ENCODE data around the gene PEF1. TPM values are rescaled to one million over a fixed set of nuclear protein-coding genes. Genes with fewer than 3 reads are reported as not detected.

The PEF1 gene
- total and polyA plus RNA-seq, 4 donors, result 75.1 to 103 (median 80.8) TPM

DNA sequence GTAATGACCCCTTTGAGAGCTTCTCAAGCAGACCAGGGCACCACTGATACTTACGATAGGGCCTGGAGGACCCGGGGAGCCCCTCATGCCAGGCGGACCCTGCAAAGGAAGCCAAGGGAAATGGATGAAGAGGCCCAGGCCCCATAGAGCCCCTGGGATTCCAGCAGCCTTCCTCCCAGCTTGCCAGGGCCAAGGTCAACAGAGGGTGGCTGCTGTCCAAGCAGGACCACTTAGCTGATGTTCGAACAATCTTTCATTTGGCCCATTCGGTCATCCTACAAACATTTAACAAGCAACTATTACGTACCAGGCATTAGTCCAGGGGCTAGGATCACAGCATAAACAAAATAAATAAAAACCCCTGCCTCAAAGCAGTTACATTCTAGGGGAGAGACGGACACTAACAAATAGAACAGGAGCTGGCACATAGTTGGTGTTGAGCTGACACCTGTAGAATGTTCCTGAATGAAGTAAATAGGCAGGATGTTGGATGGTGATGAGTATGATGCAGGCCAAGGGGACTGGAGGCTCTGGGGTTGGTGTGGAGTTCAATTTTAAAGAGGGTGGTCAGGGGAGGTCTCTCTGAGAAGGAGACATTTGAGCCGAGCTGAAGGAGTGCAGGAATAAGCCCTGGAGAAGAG, 27.0 kb upstream of the PEF1 start:
- H3K4me1 ChIP-seq (ENCODE audit: control insufficient read depth in 5 of 5, insufficient read depth in 5 of 5, low read length in 5 of 5), result peaks cover 0 to 26% (median 15%) of the 10 kb centered on the region in 5 donors
- H3K4me3 ChIP-seq, result no peak overlapping the region
- no peaks in the 10 kb centered on the region for H3K9me3 ChIP-seq (ENCODE audit: control insufficient read depth in 4 of 4, insufficient read depth in 3 of 4, low read length in 3 of 4)
- H3K27me3 ChIP-seq (ENCODE audit: control insufficient read depth in 3 of 3, insufficient read depth in 3 of 3, low read length in 2 of 3), result no peaks in the 10 kb centered on the region
- H3K9ac ChIP-seq (ENCODE audit: insufficient read depth in 1 of 2, low read length in 2 of 2), result no peak overlapping the region
- TF ChIP-seq CTCF (IDR thresholded peaks at IDR 0.05; ENCODE audit: control extremely low read depth, extremely low read depth), result no peak
- peak in 1 of 3 donors; percentile 39 for DNase-seq
- 84 to 88% methylated on average over 8 of the region's 8 CpGs for WGBS, 2 donors
- H3K27ac ChIP-seq (ENCODE audit: low read depth in 1 of 2, low read length in 1 of 2), result no peak overlapping the region
- H3K36me3 ChIP-seq (ENCODE audit: control insufficient read depth in 4 of 4, insufficient read depth in 4 of 4, low read length in 4 of 4), result peaks cover 0 to 37% (median 10%) of the 10 kb centered on the region in 4 donors
- no peak for ATAC-seq (ENCODE audit: insufficient read depth, low FRiP score)

- DNase-seq, result no peak
- Histone ChIP-seq H3K27ac (ENCODE audit: low read depth in 1 of 2, low read length in 1 of 2) (no peak overlapping the region), H3K9me3 (ENCODE audit: control insufficient read depth in 4 of 4, insufficient read depth in 3 of 4, low read length in 3 of 4) (no peaks in the 10 kb centered on the region), H3K4me3 (no peak overlapping the region), H3K27me3 (ENCODE audit: control insufficient read depth in 3 of 3, insufficient read depth in 3 of 3, low read length in 2 of 3) (no peaks in the 10 kb centered on the region), H3K36me3 (ENCODE audit: control insufficient read depth in 4 of 4, insufficient read depth in 4 of 4, low read length in 4 of 4) (peaks cover 0 to 36% (median 8%) of the 10 kb centered on the region in 4 donors), H3K4me1 (ENCODE audit: control insufficient read depth in 5 of 5, insufficient read depth in 5 of 5, low read length in 5 of 5) (peaks cover 0 to 26% (median 15%) of the 10 kb centered on the region in 5 donors), H3K9ac (ENCODE audit: insufficient read depth in 1 of 2, low read length in 2 of 2) (no peak overlapping the region)
- TF ChIP-seq CTCF (IDR thresholded peaks at IDR 0.05; ENCODE audit: control extremely low read depth, extremely low read depth), result no peak
- WGBS, 2 donors, result 91 to 94% methylated on average over 11 of the region's 11 CpGs
- ATAC-seq (ENCODE audit: insufficient read depth, low FRiP score), result no peak
Observed at GRCh38 chr1:31671147-31671546, 26.5 kb upstream of the PEF1 start.

- DNase-seq (peak in 1 of 3 donors; percentile 55), ATAC-seq (ENCODE audit: insufficient read depth, low FRiP score) (no peak)
- Histone ChIP-seq H3K27me3 (ENCODE audit: control insufficient read depth in 3 of 3, insufficient read depth in 3 of 3, low read length in 2 of 3) (no peaks in the 10 kb centered on the region), H3K9ac (ENCODE audit: insufficient read depth in 1 of 2, low read length in 2 of 2) (peak overlapping the region; percentile 26 to 65), H3K4me1 (ENCODE audit: control insufficient read depth in 5 of 5, insufficient read depth in 5 of 5, low read length in 5 of 5) (peaks cover 0 to 26% (median 15%) of the 10 kb centered on the region in 5 donors), H3K27ac (ENCODE audit: low read depth in 1 of 2, low read length in 1 of 2) (peak overlapping the region in 1 of 2 donors; percentile 25), H3K9me3 (ENCODE audit: control insufficient read depth in 4 of 4, insufficient read depth in 3 of 4, low read length in 3 of 4) (no peaks in the 10 kb centered on the region), H3K36me3 (ENCODE audit: control insufficient read depth in 4 of 4, insufficient read depth in 4 of 4, low read length in 4 of 4) (peaks cover 0 to 40% (median 8%) of the 10 kb centered on the region in 4 donors), H3K4me3 (no peak overlapping the region)
- no peak for TF ChIP-seq CTCF (IDR thresholded peaks at IDR 0.05; ENCODE audit: control extremely low read depth, extremely low read depth)
- 61 to 62% methylated on average over 6 of the region's 6 CpGs for WGBS, 2 donors
Observed at GRCh38 chr1:31670593-31670964, 25.9 kb upstream of the PEF1 start.
